Measurements from ENCODE around the gene GLTP. TPM values are rescaled to one million over a fixed set of nuclear protein-coding genes. Genes with fewer than 3 reads are reported as not detected.
"Not testable (repeated sequence)": the region's sequence is repeated elsewhere in the genome, so short reads cannot be mapped to it uniquely, and the experiment has no call there.

The GLTP gene
- total RNA-seq, 1 donor from 2014 or later, result 18.6 TPM

GRCh38 chr12:109881752-109882151 lies 1.4 kb upstream of the GLTP start:
- DNase-seq (no peak), ATAC-seq (ENCODE audit: poor library complexity) (no peak)
- intact Hi-C loops (cut with DNase I), result loop anchor here (2.0 kb wide), 1 partner anchor 77 kb away; no protein-coding TSS in a partner anchor

- intact Hi-C loops (cut with DNase I), result loop anchor here (2.0 kb wide), 1 partner anchor 76 kb away; no protein-coding TSS in a partner anchor
- no peak for ATAC-seq (ENCODE audit: poor library complexity)
- no peak for DNase-seq
These were observed 597 bp upstream of the GLTP start for GRCh38 chr12:109880938-109881337.

GRCh38 chr12:109879351-109880042 lies 844 bp downstream of the GLTP start:
- DNase-seq, result no peak
- intact Hi-C loops (cut with DNase I), result loop anchor here (2.0 kb wide), 1 partner anchor 75 kb away; no protein-coding TSS in a partner anchor
- no peak for ATAC-seq (ENCODE audit: poor library complexity)

- DNase-seq, result no peak
- intact Hi-C loops (cut with DNase I), result no loop called here
- no peak for ATAC-seq (ENCODE audit: poor library complexity)
These were observed 1.6 kb downstream of the GLTP start for GRCh38 chr12:109878749-109879148.

- ATAC-seq (ENCODE audit: poor library complexity), result no peak
- no peak for DNase-seq
- intact Hi-C loops (cut with DNase I), result no loop called here
These were observed 2.1 kb downstream of the GLTP start for GRCh38 chr12:109878247-109878625.

GRCh38 chr12:109877504-109878246 lies 2.7 kb downstream of the GLTP start:
- no peak for DNase-seq
- intact Hi-C loops (cut with DNase I), result no loop called here
- no peak for ATAC-seq (ENCODE audit: poor library complexity)

GRCh38 chr12:109876406-109876805 lies 3.9 kb downstream of the GLTP start:
- intact Hi-C loops (cut with DNase I), result no loop called here
- no peak for DNase-seq
- ATAC-seq (ENCODE audit: poor library complexity), result no peak

- DNase-seq (no peak), ATAC-seq (ENCODE audit: poor library complexity) (no peak)
- intact Hi-C loops (cut with DNase I), result no loop called here
These were observed 4.7 kb downstream of the GLTP start for GRCh38 chr12:109875572-109876131.

GRCh38 chr12:109873653-109874052 lies 6.7 kb downstream of the GLTP start:
- ATAC-seq (ENCODE audit: poor library complexity) (no peak), DNase-seq (no peak)
- intact Hi-C loops (cut with DNase I), result no loop called here

GRCh38 chr12:109871668-109872314 lies 8.6 kb downstream of the GLTP start:
- intact Hi-C loops (cut with DNase I), result no loop called here
- no peak for DNase-seq
- no peak for ATAC-seq (ENCODE audit: poor library complexity)

GRCh38 chr12:109870648-109871047 lies 9.7 kb downstream of the GLTP start:
- no peak for DNase-seq
- intact Hi-C loops (cut with DNase I), result no loop called here
- no peak for ATAC-seq (ENCODE audit: poor library complexity)

GRCh38 chr12:109868182-109869051 lies 11.9 kb downstream of the GLTP start:
- DNase-seq (no peak), ATAC-seq (ENCODE audit: poor library complexity) (no peak)
- intact Hi-C loops (cut with DNase I), result no loop called here

GRCh38 chr12:109864916-109865315 lies 15.4 kb downstream of the GLTP start:
- intact Hi-C loops (cut with DNase I), result no loop called here
- DNase-seq (no peak), ATAC-seq (ENCODE audit: poor library complexity) (no peak)

GRCh38 chr12:109863847-109864712 lies 16.3 kb downstream of the GLTP start:
- intact Hi-C loops (cut with DNase I), result no loop called here
- ATAC-seq (ENCODE audit: poor library complexity), result peak; percentile 71
- DNase-seq, result no peak

GRCh38 chr12:109862491-109862890 lies 17.9 kb downstream of the GLTP start:
- DNase-seq; ATAC-seq (ENCODE audit: poor library complexity); intact Hi-C loops (cut with DNase I): not testable (repeated sequence)

- intact Hi-C loops (cut with DNase I), result no loop called here
- ATAC-seq (ENCODE audit: poor library complexity) (no peak), DNase-seq (no peak)
These were observed 18.5 kb downstream of the GLTP start for GRCh38 chr12:109861689-109862314.

GRCh38 chr12:109860977-109861376 lies 19.4 kb downstream of the GLTP start:
- no peak for ATAC-seq (ENCODE audit: poor library complexity)
- DNase-seq, result no peak
- intact Hi-C loops (cut with DNase I), result no loop called here
